DMS153 (cell line): ENCODE data around the gene MT1M.
A peak's percentile ranks its signal among the peaks of the same experiment; 100 is the strongest.

Experiments
- DNase-seq: peaks from one replicate; lab custom pipeline; 2025; lab: John Stamatoyannopoulos, UW

MT1M gene

DNA sequence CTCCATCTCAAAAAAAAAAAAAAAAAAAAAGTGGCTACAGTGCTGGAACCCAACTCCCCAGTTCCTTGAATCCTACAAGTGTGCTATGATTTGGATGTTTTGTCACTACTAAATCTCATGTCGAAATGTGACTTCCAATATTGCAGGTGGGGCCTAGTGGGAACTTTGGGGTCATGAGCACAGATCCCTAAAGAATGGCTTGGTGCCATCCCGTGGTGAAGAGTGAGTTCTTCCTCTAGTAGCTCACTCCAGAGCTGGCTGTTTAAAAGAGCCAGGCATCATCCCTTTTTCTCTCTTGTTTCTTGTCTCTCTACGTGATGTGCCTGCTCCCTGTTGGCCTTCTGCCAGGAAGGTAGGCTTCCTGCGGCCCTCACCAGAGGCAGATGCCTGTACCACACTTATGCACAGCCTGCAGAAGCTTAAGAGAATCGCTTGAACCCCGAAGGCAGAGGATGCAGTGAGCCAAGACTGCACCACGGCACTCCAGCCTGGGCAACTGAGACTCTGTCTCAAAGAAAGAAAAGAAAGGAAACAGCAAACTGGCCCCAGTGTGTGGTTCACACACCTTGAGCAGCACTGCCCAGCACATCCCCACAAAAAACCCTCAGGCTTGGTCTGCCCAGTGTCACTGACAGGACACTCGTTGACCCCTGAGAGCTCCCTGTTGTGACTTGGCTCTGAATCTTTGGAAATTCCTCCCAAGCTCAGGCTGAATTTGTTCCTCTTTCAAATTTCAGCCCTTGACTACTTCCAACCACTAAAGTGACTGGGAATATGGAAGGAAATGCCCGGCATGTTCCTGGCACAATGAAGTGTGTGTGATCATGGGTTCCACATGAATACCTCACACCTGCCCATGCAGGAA lies 3.7 kb upstream of the MT1M start:
- no peak for DNase-seq

DNA sequence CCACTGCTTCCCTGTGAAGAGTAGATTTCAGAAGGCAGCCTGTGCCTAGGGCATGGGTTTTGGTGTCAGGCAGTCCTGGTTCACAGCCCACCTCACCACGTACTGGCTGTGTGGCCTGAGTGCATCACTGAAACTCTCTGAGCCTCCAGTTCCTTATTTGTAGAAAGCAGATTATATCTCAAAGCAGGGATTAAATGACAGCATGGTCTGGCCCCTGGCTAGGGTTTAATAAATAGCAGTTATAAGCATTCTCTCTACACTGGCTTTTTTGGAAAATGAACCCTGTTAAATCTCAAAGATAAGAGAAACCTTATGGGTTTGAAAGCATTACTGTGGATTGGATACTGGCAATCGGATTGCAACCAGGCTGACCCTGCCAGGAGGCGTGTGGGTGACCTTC lies 2.9 kb upstream of the MT1M start:
- DNase-seq = no peak

DNA sequence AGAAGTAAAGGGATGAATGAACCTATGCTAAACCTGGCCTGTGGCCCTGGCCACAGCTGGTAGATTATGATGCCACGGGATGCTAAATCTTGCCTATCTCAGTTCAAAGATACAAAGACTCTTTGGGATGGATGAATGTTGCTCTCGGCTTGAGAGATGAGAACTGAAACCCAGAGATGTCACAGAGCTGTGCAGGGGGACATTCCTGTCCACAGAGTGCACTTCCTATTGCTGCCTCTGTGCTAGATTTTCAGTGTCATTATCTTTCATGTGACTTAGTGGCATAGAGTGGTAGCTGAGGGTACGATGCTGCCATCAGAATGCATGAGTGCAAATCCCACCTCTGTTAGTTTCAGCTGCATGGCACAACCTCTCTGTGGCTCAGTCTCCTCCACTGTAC lies 2.3 kb upstream of the MT1M start:
- no peak for DNase-seq

DNA sequence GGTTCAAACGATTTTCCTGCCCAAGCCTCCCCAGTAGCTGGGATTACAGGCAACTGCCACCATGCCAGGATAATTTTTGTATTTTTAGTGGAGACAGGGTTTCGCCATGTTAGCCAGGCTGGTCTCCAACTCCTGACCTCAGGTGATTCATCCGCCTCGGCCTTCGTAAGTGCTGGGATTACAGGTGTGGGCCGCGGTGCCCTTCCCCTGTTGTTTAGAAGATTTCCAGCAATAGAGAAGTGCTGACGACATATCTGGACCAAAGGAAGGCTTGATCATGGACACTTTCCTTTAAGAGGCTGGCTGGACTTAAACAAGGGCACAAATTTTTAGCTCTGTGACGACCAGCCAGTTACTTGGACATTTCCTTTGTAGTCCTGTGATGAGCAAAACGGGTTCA lies 1.3 kb upstream of the MT1M start:
- DNase-seq = no peak

DNA sequence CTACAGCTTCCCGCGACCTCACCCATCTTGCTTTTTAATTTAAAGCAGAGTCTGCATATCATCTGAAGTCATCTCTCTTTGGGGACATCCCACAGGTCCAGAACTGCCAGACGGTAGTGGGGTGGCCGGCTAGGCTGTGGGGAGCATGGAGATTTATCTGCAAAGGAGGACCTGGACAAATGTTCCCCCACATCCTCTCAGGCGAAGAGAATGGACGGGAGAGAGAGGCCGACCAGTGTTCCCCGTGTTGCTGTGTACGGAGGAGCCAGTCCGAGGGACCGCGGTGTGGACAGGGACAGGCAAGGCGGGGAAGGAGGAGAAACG lies 665 bp upstream of the MT1M start:
- DNase-seq = no peak

DNA sequence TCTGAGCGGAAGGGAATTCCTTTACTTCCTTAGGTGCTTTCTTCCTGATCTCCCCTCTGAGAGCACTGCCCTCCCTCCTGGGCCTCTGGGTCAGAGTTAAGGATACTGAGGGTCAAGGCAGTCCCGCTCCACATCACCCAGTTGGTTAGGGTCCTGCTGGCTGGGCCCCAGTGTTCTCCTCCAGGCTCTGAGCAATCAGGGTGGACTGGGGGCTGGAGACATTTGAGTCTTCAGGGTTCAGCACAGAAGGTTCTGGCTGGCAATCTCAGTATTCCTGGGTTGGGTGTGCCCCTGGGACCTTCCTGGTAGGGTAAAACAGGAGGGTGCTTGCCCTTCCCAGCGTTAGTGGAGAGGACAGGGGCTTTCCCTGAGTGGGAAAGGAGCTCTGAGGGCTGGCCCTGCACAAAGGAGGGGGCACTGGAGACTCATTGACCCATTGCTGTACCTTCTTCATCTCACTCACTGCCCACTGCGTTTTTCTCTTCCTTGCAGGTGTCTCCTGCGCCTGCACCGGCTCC lies 448 bp downstream of the MT1M start:
- no peak for DNase-seq

DNA sequence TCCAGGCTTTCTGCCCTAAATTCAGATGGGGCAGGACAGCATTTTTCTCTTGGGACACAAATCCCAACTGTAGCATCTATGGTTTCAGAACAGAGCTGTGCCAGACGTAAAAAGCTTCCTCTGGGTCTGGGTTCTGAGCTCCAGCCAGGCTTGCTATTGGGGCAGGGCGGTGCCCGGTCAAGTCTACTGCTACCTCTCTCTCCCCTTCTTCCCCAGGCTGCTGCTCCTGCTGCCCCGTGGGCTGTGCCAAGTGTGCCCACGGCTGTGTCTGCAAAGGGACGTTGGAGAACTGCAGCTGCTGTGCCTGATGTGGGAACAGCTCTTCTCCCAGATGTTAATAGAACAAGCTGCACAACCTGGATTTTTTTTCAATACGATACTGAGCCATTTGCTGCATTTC lies 1.1 kb downstream of the MT1M start:
- no peak for DNase-seq

DNA sequence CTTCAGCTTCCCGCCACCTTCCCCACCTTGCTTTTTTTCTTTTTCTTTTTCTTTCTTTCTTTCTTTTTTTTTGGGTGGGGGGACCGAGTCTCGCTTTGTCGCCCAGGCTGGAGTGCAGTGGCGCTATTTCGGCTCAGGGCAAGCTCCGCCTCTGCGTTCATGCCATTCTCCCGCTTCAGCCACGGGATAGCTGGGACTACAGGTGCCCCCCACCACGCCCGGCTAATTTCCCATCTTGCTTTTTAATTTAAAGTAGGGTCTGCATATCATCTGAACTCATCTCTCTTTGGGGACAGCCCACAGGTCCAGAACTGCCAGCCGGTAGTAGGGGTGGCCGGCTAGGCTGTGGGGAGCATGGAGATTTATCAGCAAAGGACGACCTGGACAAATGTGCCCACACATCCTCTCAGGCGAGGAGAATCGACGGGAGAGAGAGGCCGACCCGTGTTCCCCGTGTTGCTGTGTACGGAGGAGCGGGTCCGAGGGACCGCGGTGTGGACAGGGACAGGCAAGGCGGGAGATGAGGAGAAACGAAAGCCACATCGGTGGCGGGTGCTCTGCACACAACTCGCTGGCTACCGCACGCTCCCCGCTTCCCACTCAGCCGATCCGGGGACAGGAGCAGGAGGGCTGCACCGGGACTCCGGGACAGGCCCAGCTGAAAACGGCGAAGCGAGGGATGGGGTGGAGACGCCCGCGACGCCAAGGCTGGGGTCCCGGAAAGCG lies 2.4 kb downstream of the MT1M start:
- DNase-seq = no peak

DNA sequence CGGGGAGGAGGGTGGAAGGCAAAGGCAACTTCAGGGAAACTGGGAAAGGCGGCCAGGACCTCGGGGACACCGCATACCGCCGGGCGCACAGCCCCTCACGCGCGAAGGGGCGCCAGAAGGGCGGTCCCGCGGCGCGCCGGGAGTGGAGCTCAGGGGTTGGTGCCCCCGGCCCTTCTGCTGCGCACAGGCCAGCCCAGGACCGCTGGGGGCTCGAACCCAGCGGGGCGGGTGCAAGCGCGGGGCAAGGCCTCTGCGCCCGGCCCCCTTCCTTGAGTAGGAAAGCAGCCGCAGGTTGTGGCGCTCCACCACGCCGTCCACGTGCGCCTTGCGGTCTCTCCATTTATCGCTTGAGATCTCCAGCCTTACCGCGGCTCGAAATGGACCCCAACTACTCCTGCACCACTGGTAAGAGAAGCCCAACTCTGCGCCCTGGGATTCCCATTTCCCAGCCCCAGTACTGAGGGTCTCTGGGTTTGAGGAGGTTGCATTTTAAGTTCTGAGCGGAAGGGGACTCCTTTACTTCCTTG lies 3.0 kb downstream of the MT1M start:
- no peak for DNase-seq

DNA sequence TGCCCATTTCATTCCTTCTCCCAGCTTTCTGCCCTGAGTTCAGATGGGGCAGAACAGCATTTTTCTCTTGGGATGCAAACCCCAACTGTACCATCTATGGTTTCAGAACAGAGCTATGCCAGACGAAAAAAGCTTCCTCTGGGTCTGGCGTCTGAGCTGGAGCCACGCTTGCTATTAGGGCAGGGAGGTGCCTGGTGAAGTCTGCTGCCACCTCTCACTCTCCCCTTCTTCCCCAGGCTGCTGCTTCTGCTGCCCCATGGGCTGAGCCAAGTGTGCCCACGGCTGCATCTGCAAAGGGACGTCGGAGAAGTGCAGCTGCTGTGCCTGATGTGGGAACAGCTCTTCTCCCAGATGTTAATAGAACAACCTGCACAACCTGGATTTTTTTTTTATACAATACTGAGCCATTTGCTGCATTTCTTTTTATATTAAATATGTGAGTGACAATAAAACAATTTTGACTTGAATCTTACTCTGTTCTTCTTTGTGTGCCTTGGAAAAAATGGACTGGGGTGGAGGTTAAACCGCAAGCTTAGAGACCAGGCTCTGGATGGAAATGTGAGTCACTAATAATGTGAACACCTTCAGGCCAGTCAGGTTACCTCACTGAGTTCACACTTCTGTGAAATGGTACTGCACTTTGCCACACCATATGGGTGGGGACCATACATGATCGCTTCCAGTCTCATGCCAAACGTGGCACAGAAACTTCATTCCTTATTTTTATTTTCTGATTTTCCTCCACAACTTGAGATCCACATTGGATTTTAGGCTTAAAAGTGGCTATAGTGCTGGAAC lies 4.4 kb downstream of the MT1M start:
- DNase-seq = no peak

DNA sequence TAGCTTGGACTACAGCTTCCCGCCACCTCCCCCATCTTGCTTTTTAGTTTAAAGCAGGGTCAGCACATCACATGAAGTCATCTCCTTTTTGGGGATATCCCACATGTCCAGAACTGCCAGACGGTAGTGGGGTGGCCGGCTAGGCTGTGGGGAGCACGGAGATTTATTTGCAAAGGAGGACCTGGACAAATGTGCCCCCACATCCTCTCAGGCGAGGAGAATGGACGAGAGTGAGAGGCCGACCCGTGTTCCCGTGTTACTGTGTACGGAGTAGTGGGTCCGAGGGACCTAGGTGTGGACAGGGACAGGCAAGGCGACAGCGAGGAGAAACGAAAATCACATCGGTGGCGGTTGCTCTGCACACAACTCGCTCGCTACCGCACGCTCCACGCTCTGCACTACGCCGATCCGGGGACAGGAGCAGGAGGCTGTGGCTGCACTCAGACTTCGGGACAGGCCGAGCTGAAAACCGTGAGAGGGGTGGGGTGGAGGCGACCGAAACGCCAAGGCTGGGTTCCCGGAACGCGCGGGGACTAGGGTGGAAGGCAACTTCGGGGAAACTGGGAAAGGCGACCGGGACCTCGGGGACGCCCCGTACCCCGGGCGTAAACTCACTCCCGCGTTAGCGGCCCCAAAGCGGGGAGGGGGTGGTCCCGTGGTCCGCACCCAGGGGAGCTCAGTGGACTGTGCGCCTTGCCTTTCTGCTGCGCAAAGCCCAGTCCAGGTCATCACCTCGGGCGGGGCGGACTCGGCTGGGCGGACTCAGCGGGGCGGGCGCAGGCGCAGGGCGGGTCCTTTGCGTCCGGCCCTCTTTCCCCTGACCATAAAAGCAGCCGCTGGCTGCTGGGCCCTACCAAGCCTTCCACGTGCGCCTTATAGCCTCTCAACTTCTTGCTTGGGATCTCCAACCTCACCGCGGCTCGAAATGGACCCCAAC lies 5.6 kb downstream of the MT1M start, which contains the start of gene MT1A:
Gene MT1A (plus strand): TSS at position 853 of the 937 bp plus-strand sequence. CDS start 73 bp downstream, at position 926.
- DNase-seq = no peak

DNA sequence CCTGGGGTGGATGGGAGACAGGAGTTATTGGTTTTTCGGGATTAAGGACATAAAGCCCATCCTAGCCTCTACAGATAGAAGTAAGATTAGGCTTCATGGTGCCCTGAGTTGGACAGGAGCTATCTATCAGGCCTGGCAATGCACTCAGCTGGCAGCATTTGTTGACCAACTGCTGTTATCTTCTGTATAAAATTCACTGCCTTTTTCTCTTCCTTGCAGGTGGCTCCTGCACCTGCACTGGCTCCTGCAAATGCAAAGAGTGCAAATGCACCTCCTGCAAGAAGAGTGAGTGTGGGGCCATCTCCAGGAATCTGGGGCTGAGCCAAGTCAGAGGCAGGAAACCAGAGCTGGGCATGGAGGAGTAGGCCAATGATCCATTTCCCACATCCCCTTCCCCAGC lies 6.6 kb downstream of the MT1M start:
- DNase-seq = no peak

DNA sequence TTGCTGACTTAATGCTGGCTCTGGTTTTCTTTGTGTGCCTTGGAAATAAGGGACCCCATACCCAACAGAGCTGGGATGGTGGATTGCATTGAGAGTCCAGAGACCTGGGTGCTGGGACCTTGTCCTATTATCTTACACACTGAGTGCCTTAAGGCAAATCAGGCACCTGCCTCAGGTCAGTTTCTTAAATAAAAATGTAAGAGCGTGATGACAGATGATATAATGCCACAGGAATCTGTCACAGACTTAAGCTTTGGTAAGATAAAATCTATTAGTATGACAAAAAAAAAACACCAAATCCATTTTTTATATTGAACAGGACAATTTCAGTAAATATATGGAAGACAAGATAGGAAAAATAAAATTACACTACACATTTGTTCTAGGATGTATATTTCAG lies 7.6 kb downstream of the MT1M start:
- DNase-seq = no peak

DNA sequence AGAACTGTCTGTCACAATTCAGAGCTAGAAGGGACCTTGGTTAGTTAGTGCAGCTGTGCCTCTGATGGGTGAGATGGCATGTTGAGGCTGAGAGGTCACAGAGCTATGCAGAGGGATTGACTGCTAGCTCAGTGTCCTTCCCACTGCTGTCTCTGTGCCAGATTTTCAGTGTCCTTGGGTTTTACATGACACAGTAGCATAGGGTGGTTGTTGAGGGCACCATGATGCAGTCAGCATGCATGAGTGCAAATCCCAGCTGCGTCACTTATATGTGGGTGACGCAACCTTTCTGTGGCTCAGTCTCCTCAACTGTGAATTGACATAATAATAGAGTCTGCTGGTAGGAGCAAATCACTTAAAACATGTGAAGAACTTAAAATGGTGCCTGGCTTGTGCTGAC lies 8.7 kb downstream of the MT1M start:
- DNase-seq = no peak

DNA sequence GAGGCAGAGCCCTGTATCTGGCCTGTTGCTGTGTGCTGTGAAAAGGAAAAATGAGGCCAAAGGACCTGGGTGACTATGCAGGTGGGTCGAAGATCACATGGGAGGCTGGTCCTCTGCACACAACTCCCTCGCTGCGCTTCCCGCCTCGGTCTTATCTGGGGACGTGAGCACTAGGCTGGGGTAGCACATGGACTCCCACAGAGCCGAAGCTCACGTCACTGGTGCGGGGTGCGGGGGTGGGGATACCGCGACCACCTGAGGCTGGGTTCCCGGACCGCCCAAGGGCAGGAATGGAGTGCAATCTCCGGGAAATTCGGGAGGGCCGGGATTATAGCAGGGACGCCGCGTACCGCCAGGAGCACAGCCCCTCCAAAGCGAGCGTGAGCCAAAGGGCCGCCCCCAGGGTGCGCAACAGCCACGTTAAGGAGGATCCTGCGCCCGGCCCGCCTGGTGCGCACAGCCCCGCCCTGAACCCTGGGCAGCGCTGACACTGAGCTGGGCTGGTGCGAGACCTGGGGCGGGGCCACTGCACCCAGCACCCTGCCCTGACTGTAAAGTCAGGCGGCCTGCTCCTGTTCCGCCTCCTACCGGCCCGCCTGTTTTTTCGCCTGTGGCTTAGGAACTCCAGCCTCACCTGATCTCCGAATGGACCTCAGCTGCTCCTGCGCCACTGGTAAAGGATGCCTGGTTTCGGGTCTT lies 10.8 kb downstream of the MT1M start:
- DNase-seq = peak; percentile 67

DNA sequence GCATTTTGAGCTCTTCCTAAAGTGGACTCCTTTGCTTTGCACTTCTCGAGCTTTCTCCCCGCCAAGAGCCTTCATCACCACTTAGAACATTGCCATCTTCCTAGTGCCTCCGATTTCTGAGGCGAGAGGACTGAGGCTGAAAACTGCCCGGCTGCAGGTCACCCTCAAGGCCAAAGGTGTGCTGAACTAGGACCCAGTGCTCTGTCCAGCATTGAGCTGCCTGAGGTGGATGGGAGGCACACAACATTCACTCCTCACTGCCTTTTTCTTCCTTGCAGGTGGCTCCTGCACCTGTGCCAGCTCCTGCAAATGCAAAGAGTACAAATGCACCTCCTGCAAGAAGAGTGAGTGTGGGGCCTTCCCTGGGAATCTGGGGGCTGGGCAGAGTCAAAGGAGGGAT lies 11.4 kb downstream of the MT1M start:
- no peak for DNase-seq

DNA sequence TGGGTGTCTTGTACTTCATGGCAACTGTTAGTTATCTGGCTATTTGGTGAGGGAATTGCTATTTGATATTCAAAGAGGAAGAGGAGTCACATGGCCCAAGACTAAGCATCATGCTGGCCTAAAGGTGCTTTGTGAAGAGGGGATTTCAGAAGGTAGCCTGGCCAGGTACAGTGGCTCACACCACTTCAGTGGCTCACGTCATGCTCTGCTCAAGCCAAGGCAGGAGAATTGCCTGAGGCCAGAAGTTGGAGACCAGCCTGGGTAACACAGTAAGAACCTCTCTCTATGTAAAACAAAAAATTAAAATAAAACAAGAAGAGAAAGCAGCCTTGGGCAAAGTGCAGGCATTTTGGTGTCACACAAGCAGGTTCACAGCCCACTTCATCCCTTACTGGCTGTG lies 12.9 kb downstream of the MT1M start:
- no peak for DNase-seq

DNA sequence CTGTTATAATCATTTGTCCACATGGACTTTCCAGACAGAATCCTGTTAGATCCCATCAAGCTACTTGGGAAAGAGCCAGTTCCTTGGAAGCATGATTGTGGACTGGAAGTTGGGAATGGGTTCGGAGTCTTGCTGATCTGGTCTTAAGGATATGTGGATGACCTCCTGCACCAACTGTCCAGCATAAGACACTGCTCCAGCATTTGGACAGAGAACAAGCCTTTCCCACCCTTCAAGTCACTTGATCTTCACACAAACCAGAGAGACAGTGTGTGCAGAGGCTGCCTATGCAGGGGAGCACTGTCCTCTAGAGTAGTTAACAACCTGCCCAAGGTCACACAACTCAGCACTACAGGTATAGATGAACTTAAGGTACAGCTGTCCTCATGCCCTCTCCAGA lies 13.4 kb downstream of the MT1M start:
- no peak for DNase-seq

DNA sequence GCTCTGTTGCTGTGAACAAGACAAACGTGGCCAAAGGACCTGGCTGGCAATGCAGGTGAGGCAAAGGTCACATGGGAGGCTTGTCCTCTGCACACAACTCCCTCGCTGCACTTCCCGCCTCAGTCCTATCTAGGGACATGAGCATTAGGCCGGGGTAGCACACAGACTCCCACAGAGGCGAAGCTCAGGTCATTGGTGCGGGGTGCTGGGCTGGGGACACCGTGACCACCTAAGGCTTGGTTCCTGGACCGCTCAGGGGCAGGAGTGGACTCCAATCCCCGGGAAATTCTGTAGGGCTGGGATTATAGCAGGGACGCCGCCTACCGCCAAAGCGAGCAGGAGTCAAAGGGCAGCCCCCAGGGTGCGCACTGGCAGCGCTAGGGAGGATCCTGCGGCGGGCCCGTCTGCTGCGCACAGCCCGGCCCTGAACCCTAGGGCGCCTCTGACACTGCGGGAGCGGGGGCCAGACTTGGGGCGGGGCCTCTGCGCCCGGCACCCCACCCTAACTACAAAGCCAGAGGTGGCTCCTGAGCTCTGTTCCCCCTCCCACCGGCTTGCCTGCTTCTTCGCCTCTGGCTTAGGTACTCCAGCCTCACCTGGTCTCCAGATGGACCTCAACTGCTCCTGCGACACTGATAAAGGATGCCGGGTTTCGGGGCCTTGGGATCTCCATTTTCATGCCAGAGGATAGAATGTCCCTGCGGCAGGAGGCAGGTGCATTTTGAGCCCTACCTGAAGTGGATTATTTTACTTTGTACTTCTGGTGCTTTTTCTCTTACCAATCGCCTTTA lies 15.4 kb downstream of the MT1M start:
- DNase-seq = no peak

DNA sequence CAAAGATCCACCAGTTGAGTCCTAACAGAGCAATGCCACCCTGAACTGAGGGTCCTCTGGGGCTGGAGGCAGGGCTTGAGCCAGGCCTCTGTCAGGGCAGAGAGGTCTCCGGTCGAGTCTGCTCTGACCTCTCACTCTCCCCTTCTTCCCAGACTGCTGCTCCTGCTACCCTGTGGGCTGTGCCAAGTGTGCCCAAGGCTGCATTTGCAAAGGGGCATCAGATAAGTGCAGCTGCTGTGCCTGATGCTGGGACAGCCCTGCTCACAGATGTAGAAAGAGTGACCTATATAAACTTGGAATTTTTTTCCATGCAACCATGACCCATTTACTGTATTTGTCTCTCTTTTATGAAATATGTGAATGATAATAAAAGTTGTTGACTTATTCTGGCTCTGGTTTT lies 16.8 kb downstream of the MT1M start:
- DNase-seq = no peak
